ENCODE measurements around the gene ATP5PD.

The ATP5PD gene

DNA sequence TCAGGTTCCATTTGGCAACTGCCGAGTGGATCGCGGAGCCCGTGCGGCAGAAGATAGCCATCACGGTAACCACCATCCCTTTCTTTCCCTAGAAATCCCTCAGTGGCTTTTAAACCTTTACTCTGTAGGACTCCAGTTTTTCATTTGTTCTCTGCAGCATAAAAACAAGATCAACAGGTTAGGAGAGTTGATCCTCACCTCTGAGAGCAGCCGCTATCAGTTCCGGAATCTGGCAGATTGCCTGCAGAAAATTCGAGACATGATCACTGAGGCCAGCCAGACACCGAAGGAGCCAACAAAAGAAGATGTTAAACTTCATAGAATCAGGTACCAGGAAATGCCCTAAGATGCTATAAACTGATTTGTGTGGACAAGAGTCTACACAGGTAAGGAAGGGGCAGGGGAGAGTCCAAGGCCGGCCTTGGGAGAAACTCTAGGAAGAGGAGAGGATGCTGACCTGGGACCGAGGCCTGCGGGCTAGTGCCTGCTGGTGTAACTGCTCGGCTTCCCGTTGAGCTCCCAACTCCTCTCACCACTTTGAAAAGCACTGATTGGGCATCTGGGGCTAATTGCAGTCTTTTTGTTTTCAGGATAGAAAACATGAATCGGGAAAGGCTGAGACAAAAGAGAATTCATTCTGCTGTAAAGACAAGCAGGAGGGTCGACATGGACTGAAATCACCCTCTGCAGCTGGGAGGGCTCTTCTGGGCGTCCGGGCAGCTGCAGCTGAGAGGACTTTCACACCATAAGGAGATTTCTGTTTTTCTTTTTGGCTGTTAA is 26.2 kb downstream of the ATP5PD start:
- TF ChIP-seq GATA2 (IDR thresholded peaks at IDR 0.05; ENCODE audit: low read depth, low read length) (no peak), GATA3 (IDR thresholded peaks at IDR 0.05; ENCODE audit: low read depth, low read length) (no peak)

DNA sequence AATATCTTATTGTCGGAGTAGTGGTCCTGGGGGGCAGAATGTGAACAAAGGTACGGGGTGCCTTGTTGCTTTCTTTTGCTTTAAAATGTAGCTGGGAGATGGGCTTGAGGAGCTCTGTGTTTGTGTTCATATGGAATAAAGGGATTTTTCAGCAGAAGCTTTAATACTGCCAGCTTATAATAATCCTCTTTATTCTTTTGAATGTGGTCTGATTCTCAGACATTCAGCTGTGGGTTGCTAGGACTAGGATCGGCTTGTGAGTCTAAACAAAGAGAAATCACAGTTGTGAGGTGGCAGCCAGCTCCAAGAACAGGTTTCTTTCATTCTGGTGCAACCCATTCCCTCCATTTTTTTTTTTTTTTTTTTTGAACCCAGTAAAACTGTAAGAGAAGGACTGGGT is 27.1 kb downstream of the ATP5PD start:
- TF ChIP-seq GATA2 (IDR thresholded peaks at IDR 0.05; ENCODE audit: low read depth, low read length) (no peak), GATA3 (IDR thresholded peaks at IDR 0.05; ENCODE audit: low read depth, low read length) (no peak)

DNA sequence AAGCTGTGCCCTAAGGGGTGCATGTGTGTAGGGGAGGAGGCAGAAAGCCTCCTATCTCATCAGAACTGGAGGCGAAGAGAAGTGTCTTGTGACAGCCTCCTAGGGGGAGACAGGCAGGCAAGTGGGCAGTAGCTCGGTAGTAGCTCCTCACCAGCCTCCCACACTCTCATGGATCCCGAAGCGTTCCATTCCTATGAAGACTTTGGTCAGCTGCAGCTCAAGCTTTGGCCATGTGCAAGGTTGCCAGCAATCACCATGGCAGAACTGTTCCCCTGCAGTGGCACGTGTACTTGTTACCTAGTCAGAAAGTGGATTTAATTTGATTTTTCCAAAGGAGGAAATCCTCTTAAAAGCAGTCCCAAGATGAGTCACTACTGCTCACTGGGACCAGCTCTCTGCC is 27.6 kb downstream of the ATP5PD start:
- TF ChIP-seq GATA3 (IDR thresholded peaks at IDR 0.05; ENCODE audit: low read depth, low read length) (no peak), GATA2 (IDR thresholded peaks at IDR 0.05; ENCODE audit: low read depth, low read length) (no peak)

DNA sequence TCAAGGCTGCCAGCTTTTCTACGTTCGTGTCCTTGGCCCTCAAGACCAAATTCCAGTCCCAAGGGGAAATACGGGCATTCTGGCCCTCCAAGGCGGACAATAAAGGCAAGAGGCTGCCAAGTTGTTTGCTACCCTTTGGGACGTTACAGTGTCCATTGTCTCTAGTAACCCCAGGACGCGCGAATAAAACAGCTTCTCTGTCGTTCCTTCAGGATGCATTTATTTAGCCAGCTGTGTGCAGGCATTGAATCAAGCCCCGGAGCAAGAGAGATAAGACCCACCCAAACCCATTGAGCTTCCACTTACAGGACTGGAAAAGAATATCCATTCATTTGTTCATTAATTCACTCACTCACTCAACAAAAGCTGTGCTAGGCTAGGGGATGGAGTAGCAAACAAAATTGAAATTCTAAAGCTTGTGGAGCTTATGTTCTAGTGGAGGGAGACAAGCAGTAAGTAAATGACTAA is 33.6 kb downstream of the ATP5PD start:
- no peak for TF ChIP-seq GATA3 (IDR thresholded peaks at IDR 0.05; ENCODE audit: low read depth, low read length)
- TF ChIP-seq GATA2 (IDR thresholded peaks at IDR 0.05; ENCODE audit: low read depth, low read length) = no peak

DNA sequence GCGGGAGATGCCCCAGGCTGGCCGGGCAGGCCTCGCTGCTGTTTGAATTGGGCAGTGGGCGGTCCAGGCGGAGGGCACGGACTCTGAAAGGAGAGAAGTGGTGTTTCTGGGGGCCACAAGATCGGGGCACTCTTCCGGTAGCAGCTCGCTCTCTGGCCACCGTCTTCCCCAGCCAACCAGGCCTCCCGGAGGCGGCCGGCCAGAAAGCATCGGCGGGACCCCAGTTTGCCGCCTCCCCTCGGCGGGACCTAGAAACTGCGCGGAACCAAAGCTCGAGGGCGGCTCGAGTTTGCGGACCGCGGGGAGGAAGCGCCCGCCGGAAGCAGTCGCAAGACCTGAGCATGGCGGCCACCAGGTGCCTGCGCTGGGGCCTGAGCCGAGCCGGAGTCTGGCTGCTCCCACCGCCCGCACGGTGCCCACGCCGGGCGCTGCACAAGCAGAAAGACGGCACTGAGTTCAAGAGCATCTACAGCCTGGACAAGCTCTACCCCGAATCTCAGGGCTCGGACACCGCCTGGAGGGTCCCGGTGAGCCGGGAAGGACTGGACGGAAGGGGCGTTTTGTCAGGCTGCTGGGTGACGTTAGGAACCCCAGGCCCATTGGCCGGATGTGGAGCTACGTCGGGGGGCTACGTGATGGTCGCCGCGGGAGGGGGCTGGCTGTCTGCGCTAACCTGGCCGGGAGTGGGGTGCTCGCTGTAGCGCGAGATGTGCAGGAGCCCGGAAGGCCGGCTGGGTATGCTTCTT is 34.2 kb downstream of the ATP5PD start, which contains the start of gene MRPL58:
Gene MRPL58 (plus strand): TSS at position 325 of the 746 bp plus-strand sequence. CDS start 17 bp downstream, at position 342.
- no peak for TF ChIP-seq GATA3 (IDR thresholded peaks at IDR 0.05; ENCODE audit: low read depth, low read length)
- TF ChIP-seq GATA2 (IDR thresholded peaks at IDR 0.05; ENCODE audit: low read depth, low read length) = no peak

DNA sequence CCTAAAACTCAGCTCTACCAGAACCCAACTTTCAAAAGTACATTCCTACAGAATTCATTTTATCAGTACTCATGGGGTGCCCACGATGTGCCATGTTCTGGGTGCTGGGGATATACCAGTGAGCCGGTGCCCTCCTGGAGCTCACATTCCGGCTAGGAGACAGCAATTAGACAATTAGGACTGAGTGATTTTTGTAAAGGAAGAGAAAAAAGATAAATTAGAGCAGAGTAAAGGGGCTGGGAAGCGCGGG is 34.7 kb downstream of the ATP5PD start:
- TF ChIP-seq GATA2 (IDR thresholded peaks at IDR 0.05; ENCODE audit: low read depth, low read length) = no peak
- TF ChIP-seq GATA3 (IDR thresholded peaks at IDR 0.05; ENCODE audit: low read depth, low read length) = no peak

DNA sequence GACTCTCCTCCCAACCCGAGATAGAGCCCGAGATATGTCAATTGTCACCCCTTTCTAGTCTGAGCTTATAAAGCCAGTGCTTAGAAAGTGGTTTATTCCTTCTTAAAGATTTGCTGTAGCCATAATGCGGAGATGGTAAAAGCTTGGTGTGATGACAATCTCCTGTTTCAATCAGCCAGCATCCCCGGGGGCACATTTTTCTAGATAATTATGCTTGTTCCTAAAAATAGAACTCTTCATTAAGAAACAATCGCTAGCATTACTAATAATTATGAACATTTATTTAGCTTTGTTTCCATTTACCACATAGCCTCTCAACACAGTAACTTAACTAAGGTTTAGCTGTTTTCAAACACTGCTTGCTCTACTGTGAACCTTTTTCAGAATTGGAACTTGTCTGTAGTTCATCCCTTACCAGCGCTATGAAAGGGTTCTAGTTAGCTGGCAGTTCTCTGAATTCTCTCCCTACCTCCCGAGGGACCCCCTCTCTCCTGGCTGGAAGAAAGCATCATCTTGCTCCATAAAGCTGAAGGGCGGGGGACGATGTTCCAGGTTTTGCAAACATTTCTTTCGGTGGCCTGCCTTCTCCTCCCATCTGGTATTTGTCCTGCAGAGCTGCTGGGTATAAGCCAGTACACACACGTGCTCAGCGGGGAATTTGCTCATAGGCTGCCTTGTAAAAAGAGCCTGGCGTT is 35.2 kb downstream of the ATP5PD start:
- TF ChIP-seq GATA3 (IDR thresholded peaks at IDR 0.05; ENCODE audit: low read depth, low read length) (no peak), GATA2 (IDR thresholded peaks at IDR 0.05; ENCODE audit: low read depth, low read length) (peak; percentile 57)

DNA sequence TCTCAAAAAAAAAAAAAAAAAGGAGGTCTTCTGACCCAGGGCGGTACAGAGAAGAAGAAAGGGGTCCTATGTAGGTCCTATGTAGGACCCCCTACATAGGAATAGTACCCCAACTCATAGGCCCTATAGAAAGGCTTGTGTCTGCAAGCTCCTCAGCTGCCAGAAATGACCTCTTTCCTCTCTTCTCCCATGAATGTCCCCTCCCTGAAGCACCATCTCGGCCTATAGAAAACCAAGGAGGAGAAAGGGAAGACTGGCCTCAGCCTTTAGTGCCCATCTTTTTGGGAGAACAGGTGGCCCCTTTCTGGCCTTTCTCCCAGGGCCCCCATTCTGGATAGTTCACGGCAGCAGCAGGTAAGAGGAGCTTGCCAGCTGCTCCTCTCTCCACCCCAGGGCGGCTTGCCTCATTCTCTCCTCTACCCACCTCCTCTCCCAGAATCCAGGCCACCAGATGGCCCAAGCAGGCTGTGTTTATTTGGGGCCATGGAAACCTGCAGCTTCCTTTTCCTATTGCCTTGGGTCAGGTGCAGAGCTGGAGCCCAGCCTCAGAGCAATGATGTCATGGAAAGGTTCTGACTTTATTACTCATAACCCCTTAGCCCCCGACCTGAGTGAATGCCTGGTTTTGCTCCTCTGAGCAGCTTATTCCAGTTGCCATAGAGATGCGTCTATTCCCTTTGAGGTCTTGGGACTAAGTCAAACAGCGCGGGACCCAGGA is 35.9 kb downstream of the ATP5PD start:
- TF ChIP-seq GATA3 (IDR thresholded peaks at IDR 0.05; ENCODE audit: low read depth, low read length) = no peak
- TF ChIP-seq GATA2 (IDR thresholded peaks at IDR 0.05; ENCODE audit: low read depth, low read length) = no peak

DNA sequence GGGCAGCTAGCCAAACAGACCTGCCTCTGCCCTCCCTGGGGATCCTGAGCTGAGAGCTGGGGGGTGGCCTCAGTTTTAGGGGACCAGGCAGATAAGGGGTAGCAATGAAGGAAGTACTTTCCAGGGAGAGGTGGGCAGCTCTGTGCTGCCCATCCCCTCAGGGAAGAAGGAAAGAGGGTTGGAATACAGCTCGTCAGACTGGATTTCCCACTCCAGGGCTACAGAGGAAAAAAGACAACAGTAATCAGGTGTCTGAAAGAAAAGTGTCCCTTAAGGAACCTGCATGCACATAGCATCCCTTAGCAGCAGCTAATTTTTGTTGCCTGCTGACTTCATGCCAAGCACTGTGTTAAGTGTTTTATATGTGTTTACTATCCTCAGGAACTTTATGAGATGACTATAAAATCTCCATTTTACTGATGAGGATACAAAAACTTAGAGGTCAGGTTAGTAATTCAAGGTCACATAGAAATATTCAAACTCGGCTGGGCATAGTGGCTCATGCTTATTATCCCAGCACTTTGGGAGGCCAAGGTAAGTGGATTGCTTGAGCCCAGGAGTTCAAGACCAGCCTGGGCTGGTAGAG is 37.5 kb downstream of the ATP5PD start:
- TF ChIP-seq GATA2 (IDR thresholded peaks at IDR 0.05; ENCODE audit: low read depth, low read length) (no peak), GATA3 (IDR thresholded peaks at IDR 0.05; ENCODE audit: low read depth, low read length) (no peak)

DNA sequence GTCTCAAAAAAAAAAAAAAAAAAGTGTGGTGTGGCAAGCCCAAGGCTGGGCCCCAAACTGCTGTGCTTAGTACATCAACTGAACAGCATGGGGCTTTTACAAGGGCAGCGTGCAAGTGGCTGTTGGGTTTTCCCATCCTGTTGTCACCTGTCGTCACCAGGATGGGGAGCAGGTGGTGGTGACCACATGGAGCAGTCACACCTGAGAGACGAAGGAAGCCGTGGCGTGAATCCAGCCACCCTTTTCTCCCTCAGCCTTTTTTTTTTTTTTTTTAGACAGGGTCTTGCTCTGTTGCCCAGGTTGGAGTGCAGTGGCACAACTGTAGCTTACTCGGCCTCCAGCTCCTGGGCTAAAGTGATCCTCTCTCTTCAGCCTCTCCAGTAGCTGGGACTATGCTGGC is 38.4 kb downstream of the ATP5PD start:
- TF ChIP-seq GATA2 (IDR thresholded peaks at IDR 0.05; ENCODE audit: low read depth, low read length) (no peak), GATA3 (IDR thresholded peaks at IDR 0.05; ENCODE audit: low read depth, low read length) (no peak)

DNA sequence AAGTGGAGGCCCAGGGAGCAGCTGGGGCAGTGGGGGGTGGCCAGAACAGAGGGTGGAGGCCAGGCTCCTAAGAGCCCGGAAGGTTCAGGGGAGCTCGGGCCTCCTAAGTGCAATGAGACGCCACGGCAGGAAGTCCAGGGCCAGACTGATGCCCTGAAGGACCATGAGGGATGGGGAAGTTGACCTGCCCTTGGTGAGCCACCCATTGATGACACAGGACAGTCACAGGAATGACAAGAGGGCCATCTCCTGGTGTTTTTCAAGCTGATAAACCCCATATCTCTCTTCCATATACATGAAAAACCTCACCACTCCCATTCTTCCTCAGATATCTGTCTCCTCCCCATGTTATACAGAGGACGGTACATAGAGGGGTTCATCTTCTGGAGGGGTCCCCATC is 40.1 kb downstream of the ATP5PD start:
- TF ChIP-seq GATA3 (IDR thresholded peaks at IDR 0.05; ENCODE audit: low read depth, low read length) (no peak), GATA2 (IDR thresholded peaks at IDR 0.05; ENCODE audit: low read depth, low read length) (no peak)

DNA sequence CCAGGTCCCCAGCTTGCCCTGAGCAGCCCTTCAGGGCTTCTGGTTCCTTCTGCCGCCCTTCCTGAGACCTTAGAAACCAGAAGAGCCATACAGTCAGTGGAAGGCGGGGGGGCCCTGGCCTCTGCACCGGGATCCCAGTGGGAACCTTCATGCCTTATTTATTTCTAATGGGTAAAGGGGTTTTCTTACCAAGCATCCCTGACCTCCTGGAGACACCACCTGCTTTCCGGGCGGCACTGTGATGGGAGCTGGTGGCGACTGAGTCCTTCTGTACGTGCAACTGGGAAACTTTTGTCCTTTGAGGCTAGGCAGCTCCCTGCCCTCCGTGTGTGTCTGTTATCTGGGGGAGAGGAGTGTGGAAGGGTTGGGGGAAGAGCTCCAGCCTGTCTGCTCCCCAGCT is 41.5 kb downstream of the ATP5PD start:
- TF ChIP-seq GATA2 (IDR thresholded peaks at IDR 0.05; ENCODE audit: low read depth, low read length) (no peak), GATA3 (IDR thresholded peaks at IDR 0.05; ENCODE audit: low read depth, low read length) (no peak)

DNA sequence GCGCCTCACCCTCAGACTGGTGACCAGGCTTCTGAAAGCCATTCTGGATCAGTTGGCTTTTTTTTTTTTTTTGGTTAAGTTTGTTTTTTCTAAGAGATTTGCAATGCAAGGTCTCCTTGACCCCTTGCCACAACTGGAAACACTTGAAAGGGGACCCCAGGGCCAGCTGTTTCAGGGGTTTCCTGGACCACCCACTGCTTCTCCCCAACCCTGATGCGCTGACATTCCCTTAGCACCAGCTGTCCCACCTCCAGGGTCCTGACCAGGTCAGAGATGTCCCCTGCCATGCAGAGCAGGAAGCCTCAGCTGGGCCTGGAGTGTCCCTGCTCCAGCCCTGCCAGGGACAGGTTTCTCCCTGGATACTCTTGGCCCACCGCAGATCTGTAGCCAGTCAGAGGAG is 42.4 kb downstream of the ATP5PD start:
- TF ChIP-seq GATA2 (IDR thresholded peaks at IDR 0.05; ENCODE audit: low read depth, low read length) (no peak), GATA3 (IDR thresholded peaks at IDR 0.05; ENCODE audit: low read depth, low read length) (no peak)

DNA sequence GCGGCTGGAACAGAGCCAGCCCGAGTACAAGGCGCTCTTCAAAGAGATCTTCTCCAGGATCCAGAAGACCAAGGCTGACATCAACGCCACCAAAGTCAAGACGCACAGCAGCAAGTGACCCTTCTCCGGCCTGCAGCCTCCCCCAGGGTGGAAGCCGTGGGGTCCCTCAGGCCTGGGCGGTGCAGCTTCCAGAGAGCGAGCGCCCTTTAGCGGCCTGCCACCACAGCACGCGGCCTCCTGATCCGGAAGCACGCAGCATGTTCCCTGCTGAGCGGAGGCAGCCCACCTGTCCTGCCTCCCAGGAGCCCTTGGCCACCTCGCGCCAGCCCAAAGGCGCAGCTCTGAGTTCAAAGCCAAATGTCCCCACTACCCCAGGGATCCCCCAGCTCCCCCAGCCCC is 42.8 kb downstream of the ATP5PD start:
- TF ChIP-seq GATA3 (IDR thresholded peaks at IDR 0.05; ENCODE audit: low read depth, low read length) (no peak), GATA2 (IDR thresholded peaks at IDR 0.05; ENCODE audit: low read depth, low read length) (no peak)
